GM12878 (cell line): ENCODE data around the gene BBOX1. TPM values are rescaled to one million over a fixed set of nuclear protein-coding genes. Genes with fewer than 3 reads are reported as not detected.

Source experiments
- ATAC-seq: fragments of 200-7000 bp; cut with Tn5 transposase; 3 replicates; pipeline ENCODE4 v1.9.1; 2020; ENCODE audit warnings: mild to moderate bottlenecking, moderate library complexity
- BruUV-seq: library from RNA; stranded (reverse); fragments of 400-500 nt; replicated peaks from 2 replicates; lab custom pipeline; 2021; lab: Mats Ljungman, UMichigan
- CTCF ChIA-PET: fragments of 300-600 bp; sonication (Branson Sonifier 250); formaldehyde crosslinking; extraction: SDS; loops from one replicate; lab custom pipeline; 2021; ENCODE audit warnings: inconsistent platforms; lab: Yijun Ruan, JAX
- POLR2A ChIA-PET: fragments of 350-600 bp; formaldehyde crosslinking; extraction: SDS; loops from one replicate; lab custom pipeline; 2021; ENCODE audit warnings: inconsistent platforms; lab: Charles Lee
- RAD21 ChIA-PET: fragments of 300-600 bp; sonication (Branson Sonifier 250); formaldehyde crosslinking; loops from one replicate; lab custom pipeline; 2023; ENCODE audit warnings: antibody characterized with exemption; ENCODE audit not compliant: unreplicated experiment; lab: Charles Lee
- SMC1A ChIA-PET: fragments of 300-600 bp; sonication (Branson Sonifier 250); formaldehyde crosslinking; loops from one replicate; lab custom pipeline; 2023; ENCODE audit not compliant: unreplicated experiment, uncharacterized antibody; lab: Charles Lee
- DNase-seq: peaks from one replicate; pipeline ENCODE4 v3.0.0-alpha.2; 2011; ENCODE audit warnings: low read depth, low spot score
- FAIRE-seq: peaks from 3 replicates; lab custom pipeline; 2011; peaks lifted over from hg19 to GRCh38; lab: Jason Lieb, UNC
- H2AFZ ChIP-seq: 2 replicates; pipeline ENCODE4 v1.6.0; 2011; ENCODE audit warnings: low read depth, low read length, control low read depth; ENCODE audit not compliant: control insufficient read depth
- H3K27ac ChIP-seq: 2 replicates; pipeline ENCODE4 v1.5.1; 2011; ENCODE audit warnings: control low read depth; ENCODE audit not compliant: control insufficient read depth, insufficient read depth
- H3K27me3 ChIP-seq, 2 experiments: replicated peaks in 1 of 2; 2 replicates each; pipeline versions ENCODE4 v1.6.0 to v1.6.1; 2011; ENCODE audit warnings: low read length in 1 of 2; ENCODE audit not compliant: control insufficient read depth in 2 of 2, insufficient read depth in 2 of 2
- H3K36me3 ChIP-seq, 2 experiments: 2 replicates each; pipeline ENCODE4 v1.5.1; 2011; ENCODE audit warnings: low read length in 1 of 2; ENCODE audit not compliant: control insufficient read depth in 2 of 2, insufficient read depth in 2 of 2
- H3K4me1 ChIP-seq: 2 replicates; pipeline ENCODE4 v1.6.1; 2011; ENCODE audit warnings: mild to moderate bottlenecking, low read length, moderate library complexity, mixed read lengths; ENCODE audit not compliant: control insufficient read depth, insufficient read depth
- H3K4me2 ChIP-seq: 2 replicates; pipeline ENCODE4 v1.6.0; 2011; ENCODE audit warnings: control low read depth; ENCODE audit not compliant: control insufficient read depth, insufficient read depth
- H3K4me3 ChIP-seq: fragments of 200-600 bp; sonication (generic); 2 replicates; pipeline ENCODE4 v1.5.1; 2016
- H3K79me2 ChIP-seq: 2 replicates; pipeline ENCODE4 v1.6.0; 2011; ENCODE audit warnings: low read length; ENCODE audit not compliant: control insufficient read depth, insufficient read depth
- H3K9ac ChIP-seq: 2 replicates; pipeline ENCODE4 v1.8.0; 2011; ENCODE audit warnings: low read length, control low read depth, mixed read lengths; ENCODE audit not compliant: control insufficient read depth, insufficient read depth
- H3K9me3 ChIP-seq: replicated peaks from 3 replicates; pipeline ENCODE4 v1.5.1; 2011; ENCODE audit warnings: mild to moderate bottlenecking, low read length; ENCODE audit not compliant: control insufficient read depth, insufficient read depth
- H4K20me1 ChIP-seq: 2 replicates; pipeline ENCODE4 v1.6.0; 2011; ENCODE audit not compliant: control insufficient read depth, insufficient read depth
- BCLAF1 ChIP-seq: fragments of 450-650 bp; IDR thresholded peaks from 2 replicates; pipeline ENCODE4 v1.6.1; 2017; ENCODE audit warnings: antibody characterized with exemption, mild to moderate bottlenecking, moderate library complexity
- FOS ChIP-seq: IDR thresholded peaks from 3 replicates; pipeline ENCODE4 v1.6.1; 2011; ENCODE audit warnings: borderline replicate concordance; ENCODE audit not compliant: insufficient read length; ENCODE audit errors: extremely low read depth
- IRF5 ChIP-seq: fragments of 450-650 bp; IDR thresholded peaks from 2 replicates; pipeline ENCODE4 v1.6.1; 2017; ENCODE audit warnings: borderline replicate concordance
- JUNB ChIP-seq: IDR thresholded peaks from 2 replicates; pipeline ENCODE4 v1.6.1; 2016; ENCODE audit warnings: antibody characterized with exemption, mild to moderate bottlenecking
- MEF2A ChIP-seq: IDR thresholded peaks from 2 replicates; pipeline ENCODE4 v1.6.1; 2011; ENCODE audit warnings: low read depth, mild to moderate bottlenecking, low read length, moderate library complexity; ENCODE audit not compliant: insufficient read depth
- MXI1 ChIP-seq: fragments of 150-350 bp; IDR thresholded peaks from 2 replicates; pipeline ENCODE4 v1.6.1; 2011; ENCODE audit warnings: low read depth, mild to moderate bottlenecking, inconsistent platforms, low read length, improper control_type of control experiment
- MYC ChIP-seq: IDR thresholded peaks from 2 replicates; pipeline ENCODE4 v1.6.1; 2011; ENCODE audit warnings: mild to moderate bottlenecking, low read length, moderate library complexity, inconsistent platforms; ENCODE audit not compliant: insufficient read depth, insufficient replicate concordance, insufficient read length, severe bottlenecking
- NR2C2 ChIP-seq: IDR thresholded peaks from 2 replicates; pipeline ENCODE4 v1.6.1; 2011; ENCODE audit warnings: borderline replicate concordance, low read depth; ENCODE audit not compliant: control insufficient read depth, insufficient read length
- PAX8 ChIP-seq: fragments of 450-650 bp; IDR thresholded peaks from 2 replicates; pipeline ENCODE4 v1.6.1; 2017; ENCODE audit warnings: mild to moderate bottlenecking, moderate library complexity
- RFX5 ChIP-seq: IDR thresholded peaks from 2 replicates; pipeline ENCODE4 v1.6.1; 2011; ENCODE audit warnings: low read depth, low read length, improper control_type of control experiment
- RUNX3 ChIP-seq: IDR thresholded peaks from 2 replicates; pipeline ENCODE4 v1.6.1; 2012; ENCODE audit warnings: low read length, inconsistent platforms
- SIN3A ChIP-seq: IDR thresholded peaks from 2 replicates; pipeline ENCODE4 v1.6.1; 2012; ENCODE audit warnings: low read depth, low read length, improper control_type of control experiment
- SMC3 ChIP-seq: IDR thresholded peaks from 2 replicates; pipeline ENCODE4 v1.6.1; 2011; ENCODE audit warnings: low read length, improper control_type of control experiment, borderline replicate concordance
- STAT1 ChIP-seq: fragments of 450-650 bp; conservative IDR thresholded peaks from 2 replicates; pipeline ENCODE4 v1.6.1; 2014; ENCODE audit warnings: antibody characterized with exemption, mild to moderate bottlenecking
- STAT3 ChIP-seq: IDR thresholded peaks from 2 replicates; pipeline ENCODE4 v1.6.1; 2011; ENCODE audit warnings: low read depth, low read length, improper control_type of control experiment
- TARDBP ChIP-seq: IDR thresholded peaks from 2 replicates; pipeline ENCODE4 v1.6.1; 2016; ENCODE audit warnings: borderline replicate concordance
- WGBS: methylation state at CpG from one replicate; pipeline ENCODE4 v1.1.6; 2016; ENCODE audit warnings: low lambda C conversion rate; ENCODE audit not compliant: insufficient replicate concordance, insufficient coverage; ENCODE audit errors: missing lambda C conversion rate; 5-methylcytosine and 5-hydroxymethylcytosine counted together
- in situ Hi-C: fragments of 300-500 bp; cut with MboI; formaldehyde crosslinking; loops from 9 replicates; pipeline ENCODE4 v1.14.3; 2018; ENCODE audit warnings: mixed read lengths
- intact Hi-C: fragments of 100-400 bp; cut with micrococcal nuclease; formaldehyde crosslinking; loops from one replicate; pipeline ENCODE4 v1.14.2; 2022; ENCODE audit not compliant: unreplicated experiment
- polyA plus RNA-seq, 11 experiments: library from polyadenylated mRNA; depleted of rRNA in 4 of 11; unstranded in 6 of 11; stranded (reverse) in 5 of 11; fragments of >200 nt; fragmentation: Nextera tagmentation in 4 of 11; fragmentation: Illumina TruSeq in 1 of 11; extraction: Ambion mirVana in 4 of 11; extraction: Trizol in 1 of 11; gene quantifications; 1 replicate in 1 of 11; 2 replicates in 10 of 11; pipeline versions ENCODE4 v1.2.1 to v1.2.3, GENCODE V29; 2011 to 2016; ENCODE audit warnings: inconsistent platforms in 2 of 11, missing spikeins in 2 of 11, low read depth in 1 of 11
- total RNA-seq, 4 experiments: library from RNA; depleted of rRNA in 3 of 4; stranded (reverse); fragments of >200 nt in 3 of 4; fragmentation: Illumina TruSeq in 1 of 4; extraction: Trizol in 1 of 4; gene quantifications; 2 replicates each; pipeline versions ENCODE4 v1.2.1 to v1.2.3, GENCODE V29; 2013 to 2021

BBOX1 gene
- total and polyA plus RNA-seq, 10 of the 15 experiments (the other 5 are each of a cell fraction or from before 2014, with no cell fraction given): 3.5 TPM; not detected in 9

- ChIA-PET SMC1A (no interaction called here), POLR2A (no interaction called here), RAD21 (no interaction called here), CTCF (no interaction called here)
- TF ChIP-seq SIN3A (no peak), STAT3 (no peak), BCLAF1 (no peak), NR2C2 (no peak), RFX5 (no peak), STAT1 (no peak), SMC3 (no peak), FOS (no peak), RUNX3 (no peak), IRF5 (no peak), JUNB (no peak), TARDBP (no peak), MYC (no peak), MEF2A (no peak), MXI1 (no peak), PAX8 (no peak)
- Histone ChIP-seq H3K27me3 (no peaks in the 10 kb centered on the region), H3K4me1 (no peaks in the 10 kb centered on the region), H3K9me3 (no peaks in the 10 kb centered on the region), H3K9ac (no peak overlapping the region), H3K4me3 (no peak overlapping the region), H3K27ac (no peak overlapping the region), H4K20me1 (no peaks in the 10 kb centered on the region), H3K4me2 (no peak overlapping the region), H2AFZ (no peak overlapping the region), H3K36me3 (no peaks in the 10 kb centered on the region), H3K79me2 (no peaks in the 10 kb centered on the region)
- in situ Hi-C loops (no loop called here), intact Hi-C loops (no loop called here)
- DNase-seq (no peak), FAIRE-seq (no peak), ATAC-seq (no peak)
- 2% methylated on average over 3 of the region's 3 CpGs for WGBS
- BruUV-seq: no TSS peak
Measured at GRCh38 chr11:27059431-27059830, 18.8 kb downstream of the BBOX1 start.
